HL-60/S4 (cell line): Measurements from ENCODE around the gene SLC9B1.
"Not testable (repeated sequence)": the region's sequence is repeated elsewhere in the genome, so short reads cannot be mapped to it uniquely, and the experiment has no call there.

Source experiments
- in situ Hi-C: fragments of 300-500 bp; cut with MboI; formaldehyde crosslinking; loops from 2 replicates; pipeline ENCODE4 v1.14.3; 2022; ENCODE audit warnings: low sequenced_read_pairs

Gene SLC9B1

DNA sequence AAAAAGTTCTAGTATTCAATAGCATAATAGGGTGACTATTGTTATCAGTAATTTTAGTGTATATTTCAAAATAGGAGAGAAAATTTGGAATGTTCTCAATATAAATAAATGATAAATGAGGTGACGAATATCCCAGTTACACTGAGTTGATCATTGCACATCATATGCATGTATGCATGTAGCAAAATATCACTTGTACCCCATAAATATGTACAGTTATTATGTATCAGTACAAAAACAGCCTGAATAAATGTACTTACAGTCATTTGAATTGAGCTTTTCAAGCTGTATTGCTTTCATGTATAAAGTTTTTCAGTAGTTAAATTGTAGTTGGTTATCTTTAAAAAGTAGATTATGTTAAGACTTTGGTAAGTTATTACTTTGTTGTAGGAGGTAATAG, 138.2 kb downstream of the SLC9B1 start:
- in situ Hi-C loops: no loop called here

- in situ Hi-C loops: no loop called here
Observed at GRCh38 chr4:102878901-102879300, 140.6 kb downstream of the SLC9B1 start.

GRCh38 chr4:102878349-102878748, 141.2 kb downstream of the SLC9B1 start:
- in situ Hi-C loops: not testable (repeated sequence)

- in situ Hi-C loops: not testable (repeated sequence)
Observed at GRCh38 chr4:102877477-102878106, 141.9 kb downstream of the SLC9B1 start.

GRCh38 chr4:102871772-102872171, 147.7 kb downstream of the SLC9B1 start:
- in situ Hi-C loops: no loop called here

- in situ Hi-C loops: no loop called here
Observed at GRCh38 chr4:102869569-102870197, 149.8 kb downstream of the SLC9B1 start.

- in situ Hi-C loops: no loop called here
Observed at GRCh38 chr4:102868781-102869568, 150.5 kb downstream of the SLC9B1 start, which contains the start of gene CISD2. TSS of gene CISD2 (plus strand) at chr4:102868992. CDS start at chr4:102869085, 93 bp downstream.

DNA sequence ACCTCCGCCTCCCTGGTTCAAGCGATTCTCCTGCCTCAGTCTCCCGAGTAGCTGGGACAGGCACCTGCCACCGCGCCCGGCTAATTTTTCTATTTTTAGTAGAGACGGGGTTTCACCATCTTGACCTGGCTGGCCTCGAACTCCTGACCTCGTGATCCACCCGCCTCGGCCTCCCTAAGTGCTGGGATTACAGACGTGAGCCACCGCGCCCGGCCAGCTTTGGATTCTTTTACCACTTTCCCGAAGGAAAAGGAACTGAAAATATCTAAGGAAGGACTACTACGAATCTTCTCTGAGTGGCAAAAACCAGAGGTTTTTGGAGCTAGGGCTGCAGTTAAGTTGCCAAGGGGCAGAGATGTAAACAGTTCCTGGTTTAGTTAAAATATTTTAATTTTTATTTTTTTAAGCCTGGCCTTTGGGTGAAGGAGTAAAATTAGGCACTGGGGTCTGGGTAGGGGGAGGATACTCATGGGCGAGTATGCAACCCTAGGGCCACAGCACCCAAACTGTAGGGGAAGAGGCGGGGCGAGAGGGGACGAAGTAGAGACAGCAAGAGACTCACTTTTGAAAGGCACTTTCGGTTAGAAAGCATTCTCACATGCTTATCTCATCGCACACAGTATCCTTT, 151.2 kb downstream of the SLC9B1 start:
- in situ Hi-C loops: no loop called here

GRCh38 chr4:102867278-102868152, 152.0 kb downstream of the SLC9B1 start:
- in situ Hi-C loops: no loop called here

DNA sequence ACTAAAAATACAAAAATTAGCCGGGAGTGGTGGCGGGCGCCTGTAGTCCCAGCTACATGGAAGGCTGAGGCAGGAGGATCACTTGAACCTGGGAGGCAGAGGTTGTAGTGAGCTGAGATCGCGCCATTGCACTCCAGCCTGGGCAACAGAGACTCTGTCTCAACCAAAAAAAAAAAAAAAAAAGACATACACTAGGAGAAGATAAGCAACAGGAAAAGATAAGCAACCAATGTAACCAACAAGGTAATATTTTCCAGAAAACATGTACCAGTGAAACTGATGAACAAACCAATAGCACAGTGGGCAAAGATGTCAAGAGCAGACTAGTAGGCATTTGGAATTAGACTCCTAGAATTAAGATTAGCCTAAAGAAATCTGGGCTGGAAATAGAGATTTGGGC, 154.2 kb downstream of the SLC9B1 start:
- in situ Hi-C loops: not testable (repeated sequence)

- in situ Hi-C loops: no loop called here
Observed at GRCh38 chr4:102862747-102863146, 156.8 kb downstream of the SLC9B1 start.

- in situ Hi-C loops: no loop called here
Observed at GRCh38 chr4:102862016-102862415, 157.5 kb downstream of the SLC9B1 start.

DNA sequence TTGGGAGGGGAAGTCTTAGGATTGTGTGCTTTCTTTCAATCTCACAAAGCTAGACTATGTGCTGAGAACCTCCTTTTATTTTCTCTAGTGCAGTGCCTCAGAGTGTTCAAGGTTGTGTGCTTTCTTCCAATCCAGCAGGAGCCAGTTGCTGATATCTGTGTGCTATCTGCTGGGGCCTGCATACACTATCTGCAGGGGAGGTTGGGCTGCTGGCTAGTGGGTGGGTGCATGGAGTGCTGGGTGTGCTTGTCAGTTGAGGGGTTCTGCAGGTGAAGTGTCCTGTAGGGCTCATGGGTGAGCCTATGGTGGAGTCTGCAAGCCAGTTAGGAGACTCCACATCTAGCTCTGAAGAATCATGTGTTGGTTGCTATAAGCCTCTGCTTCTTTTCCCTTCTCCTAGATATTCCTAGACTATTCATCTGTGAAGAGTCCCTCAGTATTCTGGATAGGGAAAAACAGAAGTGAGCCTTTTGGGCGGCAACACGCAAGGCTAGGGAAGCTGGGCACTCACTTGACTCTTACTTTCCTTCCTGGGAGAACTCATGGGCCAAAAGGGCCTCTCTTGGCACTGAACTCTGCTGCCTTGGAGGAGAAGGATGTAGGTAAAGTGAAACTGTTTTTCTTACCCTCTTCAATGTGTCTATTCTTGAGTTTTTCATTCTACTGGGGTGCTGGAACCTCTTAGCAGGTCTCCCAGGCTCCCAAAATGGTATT, 158.7 kb downstream of the SLC9B1 start:
- in situ Hi-C loops: no loop called here

GRCh38 chr4:102858828-102859464, 160.6 kb downstream of the SLC9B1 start:
- in situ Hi-C loops: no loop called here
